Left renal cortex interstitium (tissue), 4 donors: ENCODE data around the gene PFKFB3. TPM values are rescaled to one million over a fixed set of nuclear protein-coding genes. Genes with fewer than 3 reads are reported as not detected.
"Not testable (repeated sequence)": the region's sequence is repeated elsewhere in the genome, so short reads cannot be mapped to it uniquely, and the experiment has no call there.

Experiments used
- DNase-seq, 4 donors: peaks; one replicate each; pipeline ENCODE4 v3.0.0-alpha.2; 2013; ENCODE audit warnings: low read depth in 4 of 4, low spot score in 2 of 4, missing footprints in 1 of 4
- polyA plus RNA-seq, 4 donors: library from polyadenylated mRNA; unstranded; fragments of 120-200 nt; gene quantifications; one replicate each; pipeline ENCODE4 v1.2.1, GENCODE V29; 2013; ENCODE audit not compliant: insufficient read length in 4 of 4

Gene PFKFB3
- polyA plus RNA-seq, 4 donors = 32.7 to 45.0 (median 39.6) TPM

DNA sequence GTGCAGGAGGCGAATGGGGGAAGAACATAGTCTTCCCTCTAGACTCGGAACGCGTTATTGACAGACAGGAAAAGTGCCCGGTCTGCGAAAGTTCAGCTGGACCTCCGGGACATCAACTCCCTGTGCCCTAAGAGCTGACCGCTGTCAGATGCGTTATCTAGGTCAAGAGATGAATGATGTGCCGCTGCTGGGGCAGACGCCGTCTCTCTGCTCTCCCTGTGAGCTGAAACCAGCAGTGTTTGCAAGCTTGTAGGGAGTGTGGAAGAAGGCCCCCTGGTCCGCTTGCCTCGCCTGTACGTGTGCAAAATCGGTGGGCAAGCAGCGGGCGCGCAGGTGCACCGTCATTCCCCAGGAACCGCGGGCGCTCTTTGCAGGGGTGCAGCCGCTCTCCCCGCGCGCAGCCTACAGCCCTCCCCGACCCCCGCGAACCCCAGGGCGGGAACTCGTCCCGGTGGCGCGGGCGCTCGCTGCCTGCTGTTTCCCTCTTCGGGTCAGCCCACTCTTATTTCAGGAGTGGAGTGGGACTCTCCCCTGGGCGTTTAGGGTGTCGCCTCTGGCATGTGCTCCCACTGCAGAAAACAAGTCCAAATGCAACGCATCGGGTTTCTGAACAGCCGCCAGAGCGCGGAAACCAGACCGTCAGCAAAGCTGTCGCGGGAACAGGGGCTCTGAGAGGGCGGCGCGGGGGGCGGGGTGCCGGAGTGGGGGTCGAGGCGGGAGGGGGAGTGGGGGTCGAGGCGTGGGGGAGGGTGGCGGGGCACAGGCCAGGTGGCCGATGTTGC, 1.8 kb upstream of the PFKFB3 start:
- DNase-seq = no peak

DNA sequence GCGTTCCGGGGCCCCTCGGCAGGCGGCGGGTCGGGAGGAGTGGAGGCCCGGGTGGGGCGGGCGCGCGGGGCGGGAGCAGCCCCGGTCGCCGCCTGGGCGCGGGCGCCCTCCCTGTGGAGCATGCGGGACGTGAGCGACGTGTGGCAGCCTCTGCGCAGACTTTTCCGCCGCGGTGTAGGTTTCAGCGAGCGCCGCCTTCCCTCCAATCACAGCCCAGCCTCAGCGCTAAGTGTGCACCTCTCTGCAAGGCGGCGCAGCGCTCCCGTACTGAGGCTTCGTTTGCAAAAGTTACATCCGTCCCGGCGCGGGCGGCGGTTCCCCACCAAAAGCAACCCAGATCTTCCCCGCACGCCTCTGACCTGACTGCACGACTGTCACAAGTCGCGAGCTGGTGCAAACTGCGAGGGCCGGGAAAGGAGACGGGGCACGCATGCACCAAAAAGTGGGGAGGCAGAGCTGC, 1.2 kb upstream of the PFKFB3 start:
- DNase-seq = no peak

DNA sequence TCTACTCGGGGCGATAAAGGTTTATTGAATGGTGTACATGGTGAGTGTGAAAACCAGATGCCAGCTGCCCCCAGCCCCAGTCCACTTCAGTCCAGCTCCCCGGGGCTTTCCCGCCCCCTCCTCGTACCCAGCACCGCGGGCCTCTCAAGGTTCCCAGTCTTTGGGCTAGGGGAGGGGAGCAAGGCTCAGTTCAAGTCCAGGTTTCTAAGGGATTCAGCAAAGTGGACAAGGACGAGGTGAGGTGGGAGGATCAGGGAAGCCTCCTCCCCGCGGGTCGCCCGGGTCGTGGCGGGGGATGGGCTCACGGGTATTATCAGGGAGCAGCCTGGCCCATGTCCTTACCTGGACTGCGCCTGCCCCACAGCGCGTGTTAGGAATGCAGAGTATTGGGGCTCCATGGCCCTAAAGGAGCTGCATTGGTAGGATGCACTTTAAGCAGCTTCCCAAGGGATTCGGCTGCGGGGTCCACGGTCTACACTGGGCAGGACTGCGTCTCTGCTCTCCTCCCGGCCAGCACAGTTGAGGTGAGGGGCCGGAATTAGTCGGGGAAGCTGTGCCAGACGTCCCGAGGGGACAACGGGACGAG, 541 bp upstream of the PFKFB3 start:
- no peak for DNase-seq

DNA sequence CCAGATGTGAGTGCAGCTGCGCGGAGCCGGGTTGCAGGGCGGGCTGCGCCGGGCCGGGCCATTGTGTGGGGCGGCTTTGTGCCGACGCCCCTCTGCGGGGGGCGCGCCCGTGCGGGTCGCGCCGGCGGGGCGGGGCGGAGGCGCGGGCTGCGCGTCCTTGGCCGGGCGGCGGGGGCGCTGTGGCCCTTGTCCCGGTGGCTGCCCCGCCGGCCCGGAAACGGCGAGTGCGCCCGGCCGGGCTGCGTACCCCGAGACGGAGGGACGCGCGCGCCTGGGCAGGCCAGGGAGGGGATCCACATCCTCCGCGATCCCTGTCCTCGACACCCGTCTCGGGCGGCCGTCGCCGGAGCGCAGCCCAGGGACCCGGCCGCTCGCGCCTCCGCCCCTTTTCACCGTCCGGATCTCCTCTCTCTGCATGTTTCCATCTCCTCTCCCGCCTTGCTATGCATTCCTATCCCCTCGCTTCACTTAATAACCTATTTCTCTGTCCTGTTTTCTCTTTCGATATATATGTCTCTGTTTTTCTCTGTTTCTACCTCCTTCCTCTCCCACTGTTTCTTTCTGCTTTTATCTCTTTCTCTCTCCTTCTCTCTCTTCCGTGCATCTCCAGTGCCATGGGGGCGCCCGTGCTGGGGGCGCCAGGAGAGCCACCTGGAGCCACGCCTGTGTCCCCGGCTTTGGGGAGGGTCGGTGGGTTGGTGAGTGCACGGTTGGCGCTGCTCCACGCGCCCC, 765 bp downstream of the PFKFB3 start:
- DNase-seq = no peak

DNA sequence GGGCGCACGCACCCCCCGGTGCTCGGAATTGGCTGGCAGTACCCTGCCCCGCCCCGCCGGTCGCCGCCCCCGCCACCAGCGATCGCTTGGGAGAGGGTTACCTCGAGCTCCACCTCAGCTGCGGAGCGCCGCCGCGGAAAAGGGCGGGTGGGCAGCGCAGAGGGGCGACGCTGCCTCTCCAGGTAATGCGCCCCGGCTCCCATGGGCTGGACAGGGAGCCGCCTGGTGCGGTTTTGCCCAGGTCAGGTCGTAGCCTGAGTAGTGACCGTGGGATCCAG, 1.3 kb downstream of the PFKFB3 start:
- no peak for DNase-seq

DNA sequence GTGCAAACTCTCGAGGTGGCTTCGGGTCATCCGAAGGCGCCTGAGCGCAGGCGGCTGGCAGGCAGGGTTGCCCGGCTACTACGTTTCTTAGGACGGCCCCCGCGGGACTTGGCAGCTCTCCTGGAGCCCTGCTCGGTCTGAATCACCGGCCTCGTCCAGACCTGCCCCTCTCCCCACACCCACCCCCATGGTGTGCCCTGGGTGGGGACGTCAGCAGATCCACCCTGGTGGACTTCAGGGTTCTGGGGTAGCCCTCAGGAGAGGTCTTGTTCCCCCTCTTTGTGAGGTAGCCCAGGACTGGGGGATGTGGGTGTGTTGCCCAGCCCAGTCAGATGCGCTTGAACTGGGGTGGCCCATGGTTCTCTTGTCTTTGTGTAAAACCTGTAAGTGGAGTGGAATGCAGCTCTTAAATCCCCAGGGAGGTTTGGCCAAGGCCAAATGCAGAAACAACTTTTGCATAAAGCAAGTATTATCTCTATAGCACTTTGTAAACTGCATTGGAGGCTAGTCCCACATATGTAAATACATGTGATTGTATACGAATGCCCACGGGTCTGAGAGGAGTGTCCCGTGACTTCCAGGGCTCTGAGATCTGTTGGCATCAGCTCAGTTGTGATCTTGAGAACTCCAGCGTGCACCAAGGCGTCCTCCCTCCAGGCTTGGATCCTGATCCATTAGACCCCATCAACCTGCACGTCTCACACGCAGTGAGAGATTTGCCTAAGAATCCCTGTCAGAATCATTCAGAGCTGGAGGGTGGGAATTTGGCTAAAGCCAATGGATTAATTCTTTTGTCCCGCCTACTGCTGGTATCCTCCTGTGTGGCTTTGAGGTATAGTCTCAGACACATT, 1.8 kb downstream of the PFKFB3 start:
- DNase-seq = no peak

DNA sequence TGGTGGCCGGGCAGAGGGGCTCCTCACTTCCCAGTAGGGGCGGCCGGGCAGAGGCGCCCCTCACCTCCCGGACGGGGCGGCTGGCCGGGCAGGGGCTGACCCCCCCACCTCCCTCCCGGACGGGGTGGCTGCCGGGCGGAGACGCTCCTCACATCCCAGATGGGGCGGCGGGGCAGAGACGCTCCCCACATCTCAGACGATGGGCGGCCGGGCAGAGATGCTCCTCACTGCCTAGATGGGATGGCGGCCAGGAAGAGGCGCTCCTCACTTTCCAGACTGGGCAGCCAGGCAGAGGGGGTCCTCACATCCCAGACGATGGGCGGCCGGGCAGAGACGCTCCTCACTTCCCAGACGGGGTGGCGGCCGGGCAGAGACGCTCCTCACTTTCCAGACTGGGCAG, 3.8 kb downstream of the PFKFB3 start:
- not testable (repeated sequence) for DNase-seq

DNA sequence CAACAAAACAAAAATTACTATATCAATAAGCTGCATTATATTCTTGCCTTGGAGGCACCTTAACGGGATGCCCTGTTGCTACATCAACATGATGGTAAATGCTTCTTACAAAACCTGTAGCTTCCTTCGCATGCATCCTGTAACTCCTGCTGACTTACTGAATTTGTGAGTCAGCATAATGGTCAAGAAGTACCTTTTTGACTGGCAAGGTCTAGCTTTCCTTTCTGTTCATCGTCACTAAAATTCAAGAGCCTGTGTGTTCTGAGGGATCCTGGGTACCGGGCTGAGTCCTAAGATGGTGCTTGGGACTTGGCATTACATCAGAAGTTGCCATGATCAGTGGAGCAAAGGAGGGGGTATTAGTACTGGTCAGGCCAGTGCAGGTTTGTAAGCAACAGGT, 4.9 kb downstream of the PFKFB3 start:
- DNase-seq = no peak

DNA sequence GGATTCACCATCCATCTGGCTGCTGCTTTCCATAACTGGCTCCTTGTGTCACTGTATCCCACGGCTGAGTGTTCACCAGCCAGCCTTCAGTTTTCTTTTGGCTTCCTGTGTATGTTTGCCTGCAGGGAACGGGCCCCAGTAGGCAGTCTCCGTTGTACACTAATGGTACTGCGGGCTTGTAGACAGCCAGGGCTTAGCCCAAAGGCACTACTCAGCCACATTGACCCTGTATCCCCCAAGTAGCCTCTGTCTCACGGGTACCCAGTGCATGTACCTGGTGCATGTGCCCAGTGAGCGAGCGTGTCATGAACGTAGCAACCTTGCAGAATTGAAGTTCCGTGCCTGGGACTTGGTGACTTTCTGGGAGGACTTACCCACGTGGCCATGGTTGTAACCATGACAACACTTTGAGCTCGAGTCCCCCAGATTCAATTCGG, 6.1 kb downstream of the PFKFB3 start:
- no peak for DNase-seq

DNA sequence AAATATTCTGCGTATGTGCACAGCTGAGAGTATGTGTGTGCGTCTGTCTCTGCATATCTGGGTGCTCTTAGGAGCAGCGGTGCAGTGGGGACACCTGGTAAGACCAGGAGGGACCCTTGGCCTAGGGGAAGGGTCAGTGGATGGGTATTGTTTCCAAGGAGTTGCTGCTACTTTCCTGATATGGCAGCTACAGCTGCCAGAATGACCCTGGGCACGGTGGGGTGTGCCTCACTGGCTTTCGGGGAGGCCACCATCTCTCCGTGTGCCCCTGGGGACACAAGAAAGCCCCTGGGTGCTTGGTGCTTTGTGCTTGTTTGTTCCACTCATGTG, 8.6 kb downstream of the PFKFB3 start:
- DNase-seq = no peak

DNA sequence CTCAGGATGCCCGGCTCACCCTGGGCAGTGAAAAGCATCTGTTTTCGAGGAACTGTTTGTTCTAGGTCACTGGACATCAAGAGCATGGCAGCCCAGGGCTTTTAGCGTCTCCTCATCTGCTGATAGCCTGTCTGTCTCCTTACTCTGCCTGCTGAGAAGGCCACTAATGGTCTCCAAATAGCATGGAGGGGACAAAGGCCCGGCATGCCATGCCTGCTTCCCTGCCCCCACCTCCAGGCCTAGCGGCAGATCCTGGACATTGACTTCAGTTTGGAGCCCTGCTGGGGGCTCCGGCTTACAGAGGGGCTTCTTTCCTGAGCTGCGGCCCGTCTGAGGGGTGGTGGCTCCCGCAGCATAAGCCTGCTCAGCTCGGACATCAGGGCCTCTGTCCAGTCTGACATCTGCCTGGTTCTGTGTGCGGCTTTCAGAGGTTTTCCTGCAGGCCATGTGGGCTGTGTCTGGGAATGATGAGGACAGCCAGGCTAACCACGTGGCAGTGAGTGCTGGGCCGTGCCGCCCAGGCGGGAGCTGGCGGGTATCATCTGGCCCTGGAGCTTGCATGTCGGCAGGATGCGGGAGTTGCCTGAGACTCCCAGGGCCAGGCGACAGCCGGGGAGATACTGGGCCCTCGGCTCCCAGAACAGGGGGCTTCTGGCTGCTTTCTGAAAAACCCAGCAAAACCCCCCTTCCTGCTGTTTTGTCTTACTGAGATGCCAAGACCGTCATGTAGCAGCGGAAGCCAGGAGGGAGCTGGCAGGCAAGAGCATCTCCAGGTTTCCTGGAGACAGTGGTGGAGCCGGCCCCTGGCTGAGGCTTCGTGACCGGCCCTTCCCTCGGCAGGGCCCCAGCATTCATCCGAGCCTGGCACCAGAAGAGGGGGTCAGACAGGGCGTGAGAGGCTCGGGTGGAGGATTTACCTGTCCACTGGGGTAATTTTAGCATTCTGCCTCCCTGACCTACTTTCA, 9.2 kb downstream of the PFKFB3 start:
- no peak for DNase-seq

DNA sequence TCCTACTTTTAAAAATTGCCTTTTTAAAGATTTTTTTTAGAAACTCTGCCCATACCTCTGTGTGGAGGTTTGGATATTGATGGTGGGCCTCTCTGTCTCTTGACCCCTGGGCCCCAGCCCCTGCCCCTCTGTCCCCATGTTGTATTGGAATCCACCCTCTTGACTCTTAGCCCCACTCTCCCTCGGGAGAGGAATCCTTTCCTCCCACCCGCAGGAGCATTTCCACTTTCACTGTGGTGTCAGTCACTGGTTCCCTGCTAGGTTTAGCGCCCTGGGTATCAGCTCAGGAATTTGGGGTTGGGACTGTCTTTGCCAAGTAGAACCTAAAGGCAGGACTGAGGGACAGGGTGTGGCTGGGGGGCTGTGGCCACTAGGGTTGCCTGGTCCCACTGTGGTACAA, 10.1 kb downstream of the PFKFB3 start:
- no peak for DNase-seq

DNA sequence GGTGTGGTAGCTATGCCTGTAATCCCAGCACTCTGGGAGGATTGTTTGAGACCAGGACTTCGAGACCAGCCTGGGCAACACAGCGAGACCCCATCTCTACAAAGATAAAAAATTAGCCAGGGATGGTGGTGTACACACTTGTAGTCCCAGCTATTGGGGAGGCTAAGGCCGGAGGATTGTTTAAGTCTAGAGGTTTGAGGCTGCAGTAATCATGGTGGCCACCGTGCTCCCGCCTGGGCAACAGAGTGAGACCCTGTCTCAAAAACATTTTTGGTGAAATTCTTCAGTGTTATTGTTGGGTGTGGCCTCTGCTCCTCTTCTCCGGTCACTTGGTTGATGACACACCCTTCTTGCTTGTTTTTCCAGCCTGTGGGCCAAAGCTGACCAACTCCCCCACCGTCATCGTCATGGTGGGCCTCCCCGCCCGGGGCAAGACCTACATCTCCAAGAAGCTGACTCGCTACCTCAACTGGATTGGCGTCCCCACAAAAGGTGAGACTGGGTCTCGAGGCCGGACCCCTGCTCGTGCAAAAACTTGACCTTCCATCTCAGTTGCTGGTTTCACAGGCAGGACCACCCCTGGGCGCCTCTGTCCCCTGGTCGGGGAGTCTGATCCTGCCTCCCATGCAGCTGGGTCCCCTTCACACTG, 10.6 kb downstream of the PFKFB3 start:
- no peak for DNase-seq

DNA sequence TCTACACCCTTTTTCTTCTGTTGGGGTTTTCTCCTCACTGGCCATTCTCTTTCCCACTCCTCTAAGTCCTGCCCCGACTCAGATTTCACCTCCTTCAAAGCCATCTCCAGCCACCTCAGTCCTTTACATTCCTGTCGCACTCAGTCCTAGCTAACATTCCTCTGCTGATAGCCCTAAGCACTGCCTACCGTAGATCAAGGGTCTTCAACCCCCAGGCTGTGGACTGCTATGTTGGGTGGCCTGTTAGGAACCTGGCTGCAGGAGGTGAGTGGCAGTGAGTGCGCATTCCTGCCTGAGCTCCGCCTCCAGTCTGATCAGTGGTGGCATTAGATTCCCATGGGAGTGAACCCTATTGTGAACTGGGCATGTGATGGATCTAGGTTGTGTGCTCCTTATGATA, 11.2 kb downstream of the PFKFB3 start:
- no peak for DNase-seq

DNA sequence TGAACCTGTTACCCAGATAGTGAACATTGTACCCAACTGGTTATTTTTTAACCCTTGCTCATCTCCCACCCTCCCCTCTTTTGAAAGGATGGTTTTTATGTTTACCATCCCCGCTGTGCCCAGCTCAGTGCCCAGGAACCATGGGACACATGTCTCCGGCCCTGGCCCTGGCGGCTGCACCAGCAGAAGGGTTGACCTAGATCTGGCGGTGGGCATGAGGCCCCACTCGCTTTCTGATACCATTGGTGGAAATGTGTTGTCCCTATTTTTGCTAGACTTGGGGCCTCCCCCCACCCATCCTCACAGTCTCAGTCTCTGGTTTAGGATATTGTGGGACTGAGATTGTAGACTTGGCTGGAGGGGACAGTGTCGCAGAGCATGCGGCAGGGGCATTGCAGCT, 11.9 kb downstream of the PFKFB3 start:
- DNase-seq = no peak

DNA sequence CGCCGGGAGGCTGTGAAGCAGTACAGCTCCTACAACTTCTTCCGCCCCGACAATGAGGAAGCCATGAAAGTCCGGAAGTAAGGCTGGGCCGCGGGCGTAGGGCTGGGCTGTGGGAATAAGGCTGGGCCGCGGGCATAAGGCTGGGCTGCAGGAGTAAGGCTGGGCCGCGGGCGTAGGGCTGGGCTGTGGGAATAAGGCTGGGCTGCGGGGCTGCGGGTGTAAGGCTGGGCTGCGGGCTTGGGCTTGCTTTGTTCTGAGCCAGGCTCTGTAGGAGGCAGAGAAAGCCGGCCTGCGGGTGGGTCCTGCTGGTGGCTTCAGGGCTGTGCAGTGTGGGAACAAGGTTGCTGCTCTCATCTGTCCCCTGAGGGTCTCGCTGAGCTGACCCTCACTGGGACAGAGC, 12.5 kb downstream of the PFKFB3 start:
- DNase-seq = no peak

DNA sequence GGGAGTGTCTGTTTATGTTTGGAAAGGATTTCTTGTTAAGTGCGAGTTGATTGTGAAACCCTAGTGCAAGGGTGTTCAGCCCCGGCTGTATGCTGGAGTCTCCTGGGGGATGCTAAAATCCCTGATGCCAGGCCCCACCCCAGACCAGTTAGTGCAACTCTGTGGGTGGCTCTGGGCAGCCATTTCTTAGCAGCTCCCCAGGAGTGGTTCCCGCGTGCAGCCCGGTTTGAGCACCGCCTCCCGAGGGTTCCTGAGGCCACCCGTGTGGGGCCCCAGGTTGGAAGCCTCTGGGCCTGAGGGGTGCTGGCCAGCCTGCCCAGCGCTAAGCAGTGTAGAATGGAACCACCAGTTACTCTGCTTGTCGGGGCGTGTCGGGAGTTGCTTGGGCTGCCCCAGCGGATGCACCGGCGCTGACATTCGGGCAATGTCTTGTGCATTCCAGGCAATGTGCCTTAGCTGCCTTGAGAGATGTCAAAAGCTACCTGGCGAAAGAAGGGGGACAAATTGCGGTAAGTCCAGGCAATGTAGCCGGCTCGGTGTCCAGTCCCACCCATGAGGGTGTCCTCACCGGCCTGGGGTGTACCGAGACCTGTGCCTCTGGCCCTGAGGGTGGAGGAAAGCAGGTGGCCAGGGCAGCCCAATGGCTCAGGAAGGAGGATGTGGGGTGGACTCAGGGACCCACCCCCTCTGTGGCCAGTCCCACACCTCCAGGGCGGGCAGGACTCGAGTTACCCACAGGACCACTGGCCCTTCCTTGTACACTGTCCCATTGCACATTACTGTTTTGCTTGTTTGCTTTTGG, 13.2 kb downstream of the PFKFB3 start:
- no peak for DNase-seq

DNA sequence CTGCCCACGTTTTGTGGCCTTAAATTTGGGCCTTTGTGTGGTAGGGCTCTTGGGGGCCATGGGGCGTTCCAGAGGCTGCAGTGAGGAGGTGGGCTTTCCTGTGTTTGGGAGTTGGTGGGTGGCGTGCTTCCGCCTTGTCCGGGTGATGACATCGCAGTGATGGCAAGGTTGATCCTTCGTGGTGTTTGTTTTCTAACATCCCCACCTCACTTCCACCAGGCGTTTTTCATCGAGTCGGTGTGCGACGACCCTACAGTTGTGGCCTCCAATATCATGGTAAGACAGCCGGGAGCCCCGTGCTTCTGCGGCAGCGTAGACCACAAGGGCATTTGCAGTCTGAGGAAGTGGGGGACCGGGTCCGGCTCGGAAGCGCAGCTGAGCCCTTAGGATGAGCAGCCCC, 14.2 kb downstream of the PFKFB3 start:
- DNase-seq = no peak

DNA sequence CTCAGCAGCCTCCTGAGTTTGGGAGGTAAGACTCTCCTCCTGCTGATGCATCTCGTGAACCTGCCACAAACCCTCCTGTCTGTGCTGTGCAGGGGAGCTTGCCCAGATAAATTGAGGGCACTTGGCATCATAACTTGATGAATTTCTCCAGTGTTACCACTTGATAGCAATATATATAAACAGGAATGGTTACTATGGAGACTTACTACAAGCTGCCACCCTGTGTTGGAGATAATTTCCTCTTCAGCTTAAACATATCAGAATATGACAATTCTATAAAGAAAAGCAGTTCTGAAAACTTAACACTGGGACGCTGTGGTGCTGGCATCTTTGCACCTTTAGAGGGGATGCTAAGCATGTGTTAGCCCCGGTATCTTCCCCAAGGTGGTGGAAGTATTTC, 14.9 kb downstream of the PFKFB3 start:
- DNase-seq = no peak
